Measurements from ENCODE around the gene OR6C65. TPM values are rescaled to one million over a fixed set of nuclear protein-coding genes. Genes with fewer than 3 reads are reported as not detected.

The OR6C65 gene
- polyA plus RNA-seq, 2 donors = not detected

DNA sequence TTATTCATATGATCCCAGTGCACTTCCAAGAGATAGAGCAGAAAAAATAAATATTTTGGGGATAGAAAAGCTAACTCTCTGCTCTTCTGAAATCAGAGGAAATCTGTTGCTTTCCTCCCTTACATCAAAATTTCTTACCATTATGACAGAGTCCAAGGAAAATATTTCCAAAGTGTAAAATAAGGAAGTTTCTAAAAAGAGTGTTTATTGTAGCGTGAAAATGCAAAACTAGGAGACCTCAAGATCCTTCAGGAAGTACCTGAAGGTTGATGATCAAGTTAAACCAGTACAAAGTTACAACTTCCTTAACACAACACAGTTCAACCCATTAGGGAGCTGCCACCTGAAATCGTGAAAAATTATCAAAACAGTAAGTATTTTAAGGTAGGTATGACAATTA, 43.4 kb downstream of the OR6C65 start, which contains the start of gene OR6C2:
OR6C2 (plus strand) TSS at position 301 of the 400 bp plus-strand sequence. CDS start 8,138 bp downstream, outside the sequence.
- 36 to 47% methylated on average over 2 of the region's 2 CpGs for WGBS, 2 donors
- Histone ChIP-seq H3K9me3 (ENCODE audit: control insufficient read depth in 2 of 2, insufficient read depth in 1 of 2, low read depth in 1 of 2, low read length in 1 of 2) (no peaks in the 10 kb centered on the region), H3K27ac (ENCODE audit: low read depth in 2 of 2, low read length in 1 of 2) (no peak within 1 kb of the TSS), H3K4me1 (ENCODE audit: control insufficient read depth in 2 of 2, insufficient read depth in 2 of 2, low read length in 1 of 2) (no peaks in the 10 kb centered on the region), H3K4me3 (ENCODE audit: low read depth in 1 of 2, low read length in 2 of 2) (no peak within 1 kb of the TSS), H3K27me3 (ENCODE audit: control insufficient read depth in 1 of 2, insufficient read depth in 2 of 2, low read length in 2 of 2) (no peaks in the 10 kb centered on the region), H3K36me3 (ENCODE audit: control insufficient read depth in 2 of 2, insufficient read depth in 2 of 2, low read length in 1 of 2) (no peaks in the 10 kb centered on the region)

DNA sequence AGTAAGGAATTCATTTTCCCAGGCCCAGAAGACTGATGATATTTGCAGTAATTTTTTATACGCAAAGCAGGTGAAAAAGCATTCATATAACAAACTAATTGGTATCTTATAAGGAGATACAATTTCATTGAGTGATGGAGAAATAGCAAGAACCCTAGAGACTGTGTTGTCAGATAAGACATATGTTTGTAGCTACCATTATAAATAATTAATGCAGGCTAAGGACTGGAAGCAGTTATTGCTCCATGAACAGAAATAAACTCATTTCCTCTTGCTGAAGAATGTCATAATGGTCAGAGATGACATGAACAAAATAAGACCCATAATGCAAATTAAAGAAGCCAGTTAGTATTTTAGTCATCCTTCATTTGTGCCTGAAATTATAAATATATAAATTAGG, 45.0 kb downstream of the OR6C65 start:
- Histone ChIP-seq H3K4me3 (ENCODE audit: low read depth in 1 of 2, low read length in 2 of 2) (no peak overlapping the region), H3K36me3 (ENCODE audit: control insufficient read depth in 2 of 2, insufficient read depth in 2 of 2, low read length in 1 of 2) (no peaks in the 10 kb centered on the region), H3K9me3 (ENCODE audit: control insufficient read depth in 2 of 2, insufficient read depth in 1 of 2, low read depth in 1 of 2, low read length in 1 of 2) (no peaks in the 10 kb centered on the region), H3K4me1 (ENCODE audit: control insufficient read depth in 2 of 2, insufficient read depth in 2 of 2, low read length in 1 of 2) (no peaks in the 10 kb centered on the region), H3K27ac (ENCODE audit: low read depth in 2 of 2, low read length in 1 of 2) (no peak overlapping the region), H3K27me3 (ENCODE audit: control insufficient read depth in 1 of 2, insufficient read depth in 2 of 2, low read length in 2 of 2) (no peaks in the 10 kb centered on the region)
- WGBS, 2 donors = 97 to 100% methylated on average over 1 of the region's 1 CpG

DNA sequence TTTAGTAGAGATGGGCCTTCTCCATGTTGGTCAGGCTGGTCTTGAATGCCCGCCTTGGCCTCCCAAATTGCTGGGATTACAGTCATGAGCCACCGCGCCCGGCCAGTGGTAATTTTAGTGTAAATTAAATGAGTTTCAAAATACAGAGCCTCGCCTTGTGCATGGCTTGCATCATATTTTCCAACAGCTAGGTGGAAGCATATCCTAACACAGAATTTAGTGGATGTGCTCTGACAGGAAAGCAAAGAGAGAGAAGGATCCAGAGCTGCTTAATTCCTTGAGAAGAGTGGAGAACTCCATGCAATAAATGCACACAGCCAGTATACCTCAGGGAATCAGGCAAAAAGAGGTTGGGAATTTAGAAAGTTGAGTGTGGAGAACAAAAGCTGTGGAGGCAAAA, 46.0 kb downstream of the OR6C65 start:
- Histone ChIP-seq H3K4me1 (ENCODE audit: control insufficient read depth in 2 of 2, insufficient read depth in 2 of 2, low read length in 1 of 2) (no peaks in the 10 kb centered on the region), H3K27ac (ENCODE audit: low read depth in 2 of 2, low read length in 1 of 2) (no peak overlapping the region), H3K4me3 (ENCODE audit: low read depth in 1 of 2, low read length in 2 of 2) (no peak overlapping the region), H3K27me3 (ENCODE audit: control insufficient read depth in 1 of 2, insufficient read depth in 2 of 2, low read length in 2 of 2) (no peaks in the 10 kb centered on the region), H3K36me3 (ENCODE audit: control insufficient read depth in 2 of 2, insufficient read depth in 2 of 2, low read length in 1 of 2) (no peaks in the 10 kb centered on the region), H3K9me3 (ENCODE audit: control insufficient read depth in 2 of 2, insufficient read depth in 1 of 2, low read depth in 1 of 2, low read length in 1 of 2) (no peaks in the 10 kb centered on the region)
- WGBS, 2 donors = 76 to 82% methylated on average over 5 of the region's 5 CpGs

DNA sequence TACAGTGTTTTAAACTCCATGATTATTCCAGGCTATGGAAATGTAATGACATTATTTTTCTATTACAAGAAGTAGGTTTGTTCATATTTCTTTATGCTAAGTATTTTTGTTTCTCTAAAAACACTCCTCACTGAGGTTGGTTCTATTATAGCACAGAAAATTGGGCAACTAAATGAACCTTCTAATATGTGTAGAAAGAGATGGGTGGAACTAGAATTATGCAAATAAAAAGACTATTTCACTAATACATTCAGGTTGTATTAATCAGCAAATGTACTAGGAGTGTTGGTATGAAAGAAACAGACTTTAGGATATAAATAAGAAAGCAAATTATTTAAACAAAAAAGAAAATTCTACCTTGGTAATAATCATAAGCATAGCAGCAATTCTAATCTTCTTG, 48.5 kb downstream of the OR6C65 start:
- no peaks in the 10 kb centered on the region for H3K27me3 ChIP-seq (ENCODE audit: control insufficient read depth in 1 of 2, insufficient read depth in 2 of 2, low read length in 2 of 2)
- H3K4me1 ChIP-seq (ENCODE audit: control insufficient read depth in 2 of 2, insufficient read depth in 2 of 2, low read length in 1 of 2) = no peaks in the 10 kb centered on the region
- H3K27ac ChIP-seq (ENCODE audit: low read depth in 2 of 2, low read length in 1 of 2) = no peak overlapping the region
- H3K36me3 ChIP-seq (ENCODE audit: control insufficient read depth in 2 of 2, insufficient read depth in 2 of 2, low read length in 1 of 2) = no peaks in the 10 kb centered on the region
- no peaks in the 10 kb centered on the region for H3K9me3 ChIP-seq (ENCODE audit: control insufficient read depth in 2 of 2, insufficient read depth in 1 of 2, low read depth in 1 of 2, low read length in 1 of 2)
- H3K4me3 ChIP-seq (ENCODE audit: low read depth in 1 of 2, low read length in 2 of 2) = no peak overlapping the region

Other genes with a start within 250 kb of the OR6C65 start
- gene OR10A7, start 179.5 kb upstream of the OR6C65 start, polyA plus RNA-seq = not detected
- not detected for gene OR6C74, start 155.9 kb upstream of the OR6C65 start, polyA plus RNA-seq
- not detected for gene OR6C6, start 104.0 kb upstream of the OR6C65 start, polyA plus RNA-seq
- gene OR6C1, start 86.2 kb upstream of the OR6C65 start, polyA plus RNA-seq = not detected
- gene OR6C3, start 69.8 kb upstream of the OR6C65 start, polyA plus RNA-seq = not detected
- not detected for gene OR6C75, start 37.6 kb upstream of the OR6C65 start, polyA plus RNA-seq
- not detected for gene OR6C76, start 25.7 kb downstream of the OR6C65 start, polyA plus RNA-seq
- gene OR6C2, start 43.5 kb downstream of the OR6C65 start, polyA plus RNA-seq = under 1 TPM in 1 of 2 donors, not detected in 1; 0.02 TPM
- not detected for gene OR6C70, start 69.6 kb downstream of the OR6C65 start, polyA plus RNA-seq
- gene OR6C68, start 91.8 kb downstream of the OR6C65 start, polyA plus RNA-seq = not detected
- gene OR6C4, start 149.1 kb downstream of the OR6C65 start, polyA plus RNA-seq = not detected
- gene OR2AP1, start 171.9 kb downstream of the OR6C65 start, polyA plus RNA-seq = not detected
- gene OR10P1, start 236.4 kb downstream of the OR6C65 start, polyA plus RNA-seq = not detected

Data from esophagus (tissue), 2 donors.